Activated CD4-positive, alpha-beta T cell treated with anti-CD3 and anti-CD28 coated beads, Interleukin-2, Interleukin-6, amounts not matched to agents 100 ng/mL and 50 ng/mL, durations not matched to agents 16 hours and 8 hours (primary cell): ENCODE data around the gene PCDHGA5.
"Not testable (repeated sequence)": the region's sequence is repeated elsewhere in the genome, so short reads cannot be mapped to it uniquely, and the experiment has no call there.

Experiments
- DNase-seq: peaks from one replicate; pipeline ENCODE4 v3.0.0-alpha.2; 2020

Gene PCDHGA5

GRCh38 chr5:141354900-141355469, 9.0 kb upstream of the PCDHGA5 start, which contains the start of gene PCDHGA4:
Gene PCDHGA4 (plus strand): TSS chr5:141355021. CDS start chr5:141355108, 87 bp downstream.
- no peak for DNase-seq

GRCh38 chr5:141355641-141356040, 8.3 kb upstream of the PCDHGA5 start:
- no peak for DNase-seq

GRCh38 chr5:141356133-141356532, 7.8 kb upstream of the PCDHGA5 start:
- no peak for DNase-seq

GRCh38 chr5:141356950-141357349, 7.0 kb upstream of the PCDHGA5 start:
- DNase-seq = no peak

GRCh38 chr5:141359790-141360426, 4.1 kb upstream of the PCDHGA5 start, which contains the start of gene PCDHGB2:
Gene PCDHGB2 (plus strand): TSS chr5:141359994. CDS start chr5:141360136, 142 bp downstream.
- peak; percentile 16 for DNase-seq

- DNase-seq = no peak
These were observed 3.3 kb upstream of the PCDHGA5 start for GRCh38 chr5:141360685-141361084.

- DNase-seq = no peak
These were observed 1.2 kb upstream of the PCDHGA5 start for GRCh38 chr5:141362719-141363118.

GRCh38 chr5:141366016-141366896, 2.3 kb downstream of the PCDHGA5 start:
- DNase-seq = no peak

- DNase-seq = peak; percentile 47
These were observed 6.3 kb downstream of the PCDHGA5 start, which contains the start of gene PCDHGB3 for GRCh38 chr5:141369994-141370848. Gene PCDHGB3 (plus strand): TSS chr5:141370242. CDS start chr5:141370395, 153 bp downstream.

- DNase-seq = no peak
These were observed 7.9 kb downstream of the PCDHGA5 start for GRCh38 chr5:141371572-141372475.

GRCh38 chr5:141373673-141374317, 9.8 kb downstream of the PCDHGA5 start, which contains the start of gene PCDHGA6:
Gene PCDHGA6 (plus strand): TSS chr5:141373891. CDS start chr5:141374084, 193 bp downstream.
- peak; percentile 6 for DNase-seq

- no peak for DNase-seq
These were observed 10.7 kb downstream of the PCDHGA5 start for GRCh38 chr5:141374627-141375026.

- not testable (repeated sequence) for DNase-seq
These were observed 11.6 kb downstream of the PCDHGA5 start for GRCh38 chr5:141375444-141376155.

GRCh38 chr5:141382469-141383294, 18.7 kb downstream of the PCDHGA5 start, which contains the start of gene PCDHGA7:
Gene PCDHGA7 (plus strand): TSS chr5:141382742. CDS start chr5:141382900, 158 bp downstream.
- DNase-seq = no peak

- no peak for DNase-seq
These were observed 19.4 kb downstream of the PCDHGA5 start for GRCh38 chr5:141383345-141383744.

GRCh38 chr5:141384471-141385267, 20.7 kb downstream of the PCDHGA5 start:
- no peak for DNase-seq

- DNase-seq = peak; percentile 39
These were observed 23.8 kb downstream of the PCDHGA5 start, which contains the start of gene PCDHGB4 for GRCh38 chr5:141387557-141388311. Gene PCDHGB4 (plus strand): TSS chr5:141387698. CDS start chr5:141387885, 187 bp downstream.
